Peyer's patch (tissue), 4 donors: Measurements from ENCODE around the gene ARHGEF39.

Experiments
- POLR2A ChIP-seq, 2 donors: fragments of 450-650 bp; IDR thresholded peaks; one replicate each; pipeline ENCODE4 v1.5.1; 2017; ENCODE audit warnings: antibody characterized with exemption in 2 of 2, mild to moderate bottlenecking in 2 of 2, moderate library complexity in 2 of 2
- TF ChIP-seq, protein P1 (sequence below), 6 experiments: fragments of 450-650 bp in 4 of 6; fragments of 200-600 bp in 2 of 6; sonication (generic) in 1 of 6; IDR thresholded peaks; one replicate each; pipeline ENCODE4 v1.5.1; 2017 to 2019; ENCODE audit warnings: antibody characterized with exemption in 6 of 6, mild to moderate bottlenecking in 3 of 6, moderate library complexity in 1 of 6

DNA sequence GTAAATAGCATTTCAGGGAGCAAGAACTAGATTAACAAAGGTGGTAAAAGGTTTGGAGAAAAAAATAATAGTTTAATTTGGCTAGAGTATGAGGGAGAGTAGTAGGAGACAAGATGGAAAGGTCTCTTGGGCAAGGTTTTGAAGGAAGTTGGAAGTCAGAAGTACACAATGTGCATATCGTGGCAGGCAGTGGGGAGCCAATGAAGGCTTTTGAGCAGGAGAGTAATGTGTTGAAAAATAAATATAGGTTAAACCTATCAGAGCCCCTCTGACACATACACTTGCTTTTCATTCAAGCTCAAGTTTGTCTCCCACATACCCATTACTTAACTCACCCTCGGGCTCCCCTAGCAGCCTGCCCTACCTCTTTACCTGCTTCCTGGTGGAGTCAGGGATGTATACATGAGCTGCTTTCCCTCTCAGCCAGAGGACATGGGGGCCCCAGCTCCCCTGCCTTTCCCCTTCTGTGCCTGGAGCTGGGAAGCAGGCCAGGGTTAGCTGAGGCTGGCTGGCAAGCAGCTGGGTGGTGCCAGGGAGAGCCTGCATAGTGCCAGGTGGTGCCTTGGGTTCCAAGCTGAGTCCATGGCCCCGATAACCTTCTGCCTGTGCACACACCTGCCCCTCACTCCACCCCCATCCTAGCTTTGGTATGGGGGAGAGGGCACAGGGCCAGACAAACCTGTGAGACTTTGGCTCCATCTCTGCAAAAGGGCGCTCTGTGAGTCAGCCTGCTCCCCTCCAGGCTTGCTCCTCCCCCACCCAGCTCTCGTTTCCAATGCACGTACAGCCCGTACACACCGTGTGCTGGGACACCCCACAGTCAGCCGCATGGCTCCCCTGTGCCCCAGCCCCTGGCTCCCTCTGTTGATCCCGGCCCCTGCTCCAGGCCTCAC lies 8.4 kb upstream of the ARHGEF39 start, which contains the start of gene CA9:
- TF ChIP-seq POLR2A (IDR thresholded peaks at IDR 0.05): no peak
- TF ChIP-seq, protein P1, sequence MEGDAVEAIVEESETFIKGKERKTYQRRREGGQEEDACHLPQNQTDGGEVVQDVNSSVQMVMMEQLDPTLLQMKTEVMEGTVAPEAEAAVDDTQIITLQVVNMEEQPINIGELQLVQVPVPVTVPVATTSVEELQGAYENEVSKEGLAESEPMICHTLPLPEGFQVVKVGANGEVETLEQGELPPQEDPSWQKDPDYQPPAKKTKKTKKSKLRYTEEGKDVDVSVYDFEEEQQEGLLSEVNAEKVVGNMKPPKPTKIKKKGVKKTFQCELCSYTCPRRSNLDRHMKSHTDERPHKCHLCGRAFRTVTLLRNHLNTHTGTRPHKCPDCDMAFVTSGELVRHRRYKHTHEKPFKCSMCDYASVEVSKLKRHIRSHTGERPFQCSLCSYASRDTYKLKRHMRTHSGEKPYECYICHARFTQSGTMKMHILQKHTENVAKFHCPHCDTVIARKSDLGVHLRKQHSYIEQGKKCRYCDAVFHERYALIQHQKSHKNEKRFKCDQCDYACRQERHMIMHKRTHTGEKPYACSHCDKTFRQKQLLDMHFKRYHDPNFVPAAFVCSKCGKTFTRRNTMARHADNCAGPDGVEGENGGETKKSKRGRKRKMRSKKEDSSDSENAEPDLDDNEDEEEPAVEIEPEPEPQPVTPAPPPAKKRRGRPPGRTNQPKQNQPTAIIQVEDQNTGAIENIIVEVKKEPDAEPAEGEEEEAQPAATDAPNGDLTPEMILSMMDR (IDR thresholded peaks at IDR 0.05): no peak
